HS-5 (cell line): ENCODE measurements around the gene ACACA.
"Not testable (repeated sequence)": the region's sequence is repeated elsewhere in the genome, so short reads cannot be mapped to it uniquely, and the experiment has no call there.

ENCODE experiments used
- DNase-seq: peaks from one replicate; pipeline ENCODE4 v3.0.0-alpha.2; 2012; ENCODE audit warnings: low read depth

ACACA gene

GRCh38 chr17:37098152-37098551, 308.5 kb downstream of the ACACA start:
- no peak for DNase-seq

DNA sequence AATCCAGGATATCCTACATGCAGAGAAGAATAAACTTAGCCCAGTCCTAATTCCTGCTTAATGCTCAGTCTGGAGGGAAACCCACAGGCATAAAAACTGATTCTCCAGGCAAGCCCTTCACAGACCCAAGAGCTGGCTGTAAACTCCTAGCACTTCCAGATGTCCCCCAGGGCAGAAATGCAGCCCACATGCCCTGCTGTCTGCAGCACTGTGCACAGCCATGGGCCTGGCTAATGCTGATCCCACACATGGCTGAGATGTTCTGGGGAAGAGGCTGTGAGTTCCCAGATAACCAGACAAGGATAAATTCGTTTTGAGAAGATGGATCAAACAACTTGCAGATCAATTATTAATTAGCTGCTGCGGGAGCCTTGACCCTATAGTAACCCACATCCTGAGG, 309.5 kb downstream of the ACACA start:
- DNase-seq: no peak

- DNase-seq: no peak
Observed at GRCh38 chr17:37096071-37096470, 310.6 kb downstream of the ACACA start.

GRCh38 chr17:37094391-37094790, 312.2 kb downstream of the ACACA start:
- no peak for DNase-seq

GRCh38 chr17:37092701-37093100, 313.9 kb downstream of the ACACA start:
- DNase-seq: no peak

- no peak for DNase-seq
Observed at GRCh38 chr17:37092071-37092470, 314.6 kb downstream of the ACACA start.

GRCh38 chr17:37090941-37091340, 315.7 kb downstream of the ACACA start:
- no peak for DNase-seq

DNA sequence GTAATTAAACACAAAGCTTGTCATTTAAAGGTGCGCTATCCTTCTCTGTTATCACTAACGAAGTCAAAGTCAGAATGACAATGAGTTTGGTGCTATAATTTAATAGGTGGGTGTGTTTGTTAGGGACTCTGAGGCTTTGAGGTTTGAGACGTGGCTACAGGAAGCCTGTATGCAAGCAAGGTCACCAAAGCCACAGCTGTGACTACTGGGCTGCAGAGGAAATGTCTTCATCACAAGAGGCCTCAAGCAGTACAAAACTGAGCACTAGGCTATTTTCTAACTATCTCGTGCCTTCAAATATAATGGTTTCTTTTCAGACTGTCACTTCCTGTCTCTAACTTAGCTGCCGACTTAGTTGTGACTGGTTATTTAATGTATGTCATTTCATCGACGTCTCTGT, 316.7 kb downstream of the ACACA start:
- no peak for DNase-seq

GRCh38 chr17:37088913-37089312, 317.7 kb downstream of the ACACA start:
- DNase-seq: no peak

- DNase-seq: no peak
Observed at GRCh38 chr17:37088459-37088858, 318.2 kb downstream of the ACACA start.

DNA sequence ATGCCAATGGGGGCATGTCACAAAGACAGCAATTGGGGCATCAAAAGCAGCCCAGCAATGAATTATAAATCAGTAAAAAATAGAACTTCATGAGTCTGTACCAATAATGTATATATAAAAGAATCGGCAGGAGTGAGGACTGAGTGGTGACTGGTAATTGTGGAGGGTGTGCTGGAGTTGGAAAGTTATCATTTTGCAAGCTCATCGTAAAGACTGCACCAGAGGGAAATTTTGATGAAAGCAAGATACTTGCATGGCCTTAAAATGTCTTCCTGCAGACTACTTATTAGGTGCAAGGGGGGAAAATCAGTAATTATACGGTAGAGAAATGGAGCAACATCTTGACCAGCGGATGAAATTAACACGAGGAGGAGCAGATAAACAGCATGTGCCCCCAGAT, 319.0 kb downstream of the ACACA start:
- DNase-seq: no peak

- no peak for DNase-seq
Observed at GRCh38 chr17:37086948-37087347, 319.7 kb downstream of the ACACA start.

GRCh38 chr17:37086334-37086733, 320.3 kb downstream of the ACACA start:
- no peak for DNase-seq

DNA sequence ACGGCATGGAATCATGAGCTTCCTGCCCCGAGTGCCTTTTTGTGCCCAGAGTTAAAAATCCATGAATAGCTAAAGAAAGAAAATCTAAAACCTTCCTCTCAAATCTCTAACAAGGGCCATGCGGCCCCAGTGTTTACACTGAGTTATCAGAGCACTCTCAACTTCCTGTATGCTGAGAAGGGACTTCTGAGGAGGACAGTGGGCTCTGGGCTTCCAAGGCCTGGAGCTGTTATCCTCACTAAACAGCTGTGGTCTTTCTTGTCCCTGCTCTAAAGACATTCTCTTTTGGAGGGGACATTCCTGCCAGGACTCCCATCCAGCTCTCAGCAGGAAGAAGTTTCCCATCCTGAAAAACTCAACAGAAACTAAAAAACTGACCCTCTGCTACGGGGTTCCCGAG, 322.3 kb downstream of the ACACA start:
- no peak for DNase-seq

GRCh38 chr17:37083456-37083855, 323.2 kb downstream of the ACACA start:
- DNase-seq: no peak

DNA sequence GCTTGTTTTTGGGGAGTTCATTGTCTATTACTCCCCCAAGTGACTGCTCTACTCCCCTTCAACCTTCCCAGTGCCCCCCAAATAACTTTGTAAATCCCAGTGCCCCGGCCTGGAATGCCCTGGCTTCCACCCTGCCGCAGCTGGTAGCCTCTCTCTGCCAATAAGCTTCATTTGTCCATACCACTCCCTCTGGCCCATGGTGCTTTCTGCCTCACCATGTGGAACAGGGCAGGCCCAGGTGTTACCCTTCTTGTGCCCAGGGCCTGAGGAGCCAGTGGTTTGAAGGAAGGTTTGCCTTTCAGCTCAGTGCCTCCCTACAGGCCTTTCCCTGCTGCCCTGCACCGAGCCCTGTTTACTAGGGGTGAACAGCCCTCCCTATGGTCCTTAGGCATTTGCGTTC, 323.7 kb downstream of the ACACA start:
- no peak for DNase-seq

DNA sequence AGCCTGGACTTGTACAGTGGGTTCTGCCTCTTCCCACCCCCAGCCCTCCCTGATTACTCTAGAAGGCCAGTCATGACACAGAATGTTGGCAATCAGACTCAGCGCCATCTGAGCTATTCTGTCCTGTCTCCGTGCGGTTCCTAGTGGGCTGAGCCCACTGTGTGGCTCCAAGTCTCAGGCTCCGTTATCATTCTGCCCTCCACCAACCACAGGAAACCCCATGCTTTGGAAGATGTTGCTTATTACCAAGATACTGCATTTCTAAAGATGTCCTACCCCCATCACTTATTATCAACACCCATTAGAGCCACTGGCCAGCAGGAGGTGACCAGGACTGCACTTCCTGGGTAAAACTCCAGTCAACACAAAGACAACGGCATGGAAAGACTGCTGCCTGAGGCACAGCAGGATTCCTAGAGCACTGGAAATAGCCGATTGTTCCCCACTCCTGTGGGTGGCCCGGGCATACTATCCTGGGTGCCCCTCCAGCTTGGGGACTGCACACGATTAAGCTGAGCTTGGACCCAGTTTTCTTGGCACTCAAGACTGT, 324.2 kb downstream of the ACACA start:
- no peak for DNase-seq

DNA sequence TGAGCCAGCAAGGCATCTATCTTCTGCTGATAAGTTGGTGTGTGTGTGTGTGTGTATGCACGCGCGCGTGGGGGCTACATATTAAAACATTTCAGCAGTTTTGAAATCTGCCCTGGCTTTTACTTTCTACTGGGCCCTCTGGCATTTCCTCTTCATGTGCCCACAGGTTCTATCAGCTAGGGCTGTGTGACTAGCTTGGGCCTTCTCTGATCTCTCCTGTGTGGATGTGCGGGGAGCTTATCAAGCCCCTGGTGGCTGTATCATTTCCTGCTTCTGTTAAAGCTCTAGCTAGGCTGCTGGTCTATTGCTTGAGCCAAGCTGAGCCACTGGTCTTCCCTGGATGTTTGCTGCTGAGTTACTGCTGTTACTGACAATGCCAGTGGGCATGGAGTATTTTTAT, 325.3 kb downstream of the ACACA start:
- DNase-seq: no peak

DNA sequence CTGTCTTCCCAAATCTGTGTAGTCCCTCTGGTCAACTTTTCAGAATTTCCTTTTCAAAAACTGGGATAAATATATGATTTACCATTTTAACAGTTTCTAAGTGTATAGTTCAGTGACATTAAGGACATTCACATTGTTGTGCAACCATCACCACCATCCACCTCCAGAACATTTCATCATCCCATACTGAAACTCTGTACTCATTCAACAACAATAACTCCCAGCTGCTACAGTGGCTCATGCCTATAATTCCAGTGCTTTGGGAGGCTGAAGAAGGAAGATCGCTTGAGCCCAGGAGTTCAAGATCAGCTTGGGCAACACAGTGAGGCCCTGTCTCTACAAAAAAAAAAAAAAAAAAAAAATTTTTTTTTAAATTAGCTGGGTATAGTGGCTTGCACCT, 326.9 kb downstream of the ACACA start:
- DNase-seq: no peak

DNA sequence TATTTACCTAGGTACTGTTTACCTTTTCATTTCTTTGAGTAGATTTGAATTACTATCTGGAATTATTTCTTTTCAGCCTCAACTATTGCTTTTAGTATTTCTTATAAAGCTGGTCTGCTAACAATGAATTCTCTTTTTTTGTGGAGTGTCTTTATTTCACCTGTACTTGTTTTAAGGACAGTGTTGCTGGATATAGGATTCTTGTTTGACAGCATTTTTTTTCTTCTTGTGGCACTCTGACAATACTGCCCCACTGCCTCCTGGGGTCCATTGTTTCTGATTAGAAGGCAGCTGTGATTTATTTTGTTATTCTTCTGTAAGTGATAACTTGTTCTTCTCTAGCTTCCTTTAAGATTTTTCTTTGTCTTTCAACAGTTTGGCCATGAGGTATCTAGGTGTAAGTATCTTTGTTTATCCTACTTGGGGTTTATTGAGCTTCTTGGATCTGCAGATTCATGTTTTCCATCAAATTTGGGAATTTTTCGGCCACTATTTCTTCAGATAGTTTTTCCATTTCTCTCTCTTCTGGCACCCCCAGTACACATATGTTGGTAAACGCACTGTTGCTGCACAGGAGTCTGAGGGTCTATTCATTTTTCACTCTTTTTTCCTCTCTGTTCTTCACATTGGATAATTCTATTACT, 327.4 kb downstream of the ACACA start:
- DNase-seq: no peak

DNA sequence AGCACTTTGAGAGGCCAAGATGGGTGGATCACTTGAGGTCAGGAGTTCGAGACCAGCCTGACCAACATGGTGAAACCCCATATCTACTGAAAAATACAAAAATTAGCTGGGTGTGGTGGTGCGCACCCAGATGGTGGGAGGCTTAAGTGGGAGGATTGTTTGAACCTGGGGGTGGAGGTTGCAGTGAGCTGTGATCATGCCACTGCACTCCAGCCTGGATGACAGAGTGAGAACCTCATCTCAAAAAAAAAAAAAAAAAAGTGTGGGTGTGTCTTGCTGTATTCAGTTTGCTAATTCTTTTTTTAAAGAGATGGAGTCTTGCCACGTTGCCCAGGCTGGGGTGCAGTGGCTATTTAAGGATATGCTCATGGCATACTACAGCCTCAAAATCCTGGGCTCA, 333.2 kb downstream of the ACACA start:
- DNase-seq: not testable (repeated sequence)

DNA sequence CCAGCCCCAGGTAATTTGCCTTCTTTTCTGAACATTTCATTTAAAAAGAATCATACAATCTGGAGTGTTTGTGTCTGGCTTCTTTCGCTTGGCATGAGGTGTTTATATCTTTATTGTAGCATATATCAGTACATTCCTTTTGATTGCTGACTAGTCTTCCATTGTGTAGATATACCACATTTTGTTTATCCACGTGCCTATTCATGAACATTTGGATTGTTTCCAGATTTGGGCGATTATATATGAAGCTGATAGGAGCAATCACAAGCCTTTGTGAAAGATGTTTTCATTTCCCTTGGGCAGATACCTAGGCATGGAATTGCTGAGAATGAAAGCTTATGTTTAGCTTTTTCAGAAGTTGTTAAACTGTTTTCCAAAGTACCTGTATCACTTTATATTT, 337.5 kb downstream of the ACACA start:
- DNase-seq: no peak

DNA sequence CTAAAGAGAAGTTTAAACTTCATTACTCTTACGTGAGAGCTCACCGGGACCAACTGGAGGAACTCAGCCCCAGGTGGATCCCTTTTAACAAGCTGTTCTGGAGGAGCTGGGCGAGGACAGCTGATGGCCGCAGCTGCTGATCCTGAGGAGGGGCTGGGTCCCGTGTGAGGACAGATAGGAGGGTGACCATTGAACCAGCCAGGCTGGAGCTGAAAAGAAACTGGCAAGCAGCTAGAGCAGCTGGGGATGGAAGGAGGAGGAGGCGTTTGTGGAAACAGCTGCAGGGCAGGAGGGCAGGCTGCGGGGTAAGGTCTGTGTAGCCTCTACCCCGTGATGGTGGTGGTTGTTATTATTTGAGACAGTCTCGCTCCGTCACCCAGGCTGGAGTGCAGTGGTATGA, 338.4 kb downstream of the ACACA start:
- no peak for DNase-seq

GRCh38 chr17:37067555-37068111, 339.0 kb downstream of the ACACA start:
- DNase-seq: peak; percentile 49
